Mesendoderm (in vitro differentiated cells): ENCODE measurements around the gene C17orf75.
A peak's percentile ranks its signal among the peaks of the same experiment; 100 is the strongest.

Source experiments
- DNase-seq: peaks from one replicate; pipeline ENCODE4 v3.0.0; 2013
- H2AK5ac ChIP-seq: 2 replicates; pipeline ENCODE4 v1.6.1; 2013; ENCODE audit warnings: low read length, inconsistent platforms
- H2BK120ac ChIP-seq: 2 replicates; pipeline ENCODE4 v1.6.1; 2013; ENCODE audit warnings: low read depth, mild to moderate bottlenecking, low read length, moderate library complexity, mixed read lengths
- H2BK15ac ChIP-seq: replicated peaks from 2 replicates; pipeline ENCODE4 v1.6.1; 2013; ENCODE audit warnings: low read depth, mild to moderate bottlenecking, moderate library complexity
- H2BK5ac ChIP-seq: 2 replicates; pipeline ENCODE4 v1.6.1; 2013; ENCODE audit warnings: low read length, inconsistent platforms
- H3K18ac ChIP-seq: 2 replicates; pipeline ENCODE4 v1.6.1; 2013; ENCODE audit warnings: mild to moderate bottlenecking, low read length, mixed read lengths
- H3K23ac ChIP-seq: one replicate; pipeline ENCODE4 v1.6.1; 2013; ENCODE audit warnings: low read length
- H3K27ac ChIP-seq: 2 replicates; pipeline ENCODE4 v1.5.1; 2013; ENCODE audit warnings: low read depth, mild to moderate bottlenecking, inconsistent platforms, low read length, moderate library complexity
- H3K27me3 ChIP-seq: 2 replicates; pipeline ENCODE4 v1.6.1; 2013; ENCODE audit warnings: low read length, control low read depth, mild to moderate bottlenecking, inconsistent platforms; ENCODE audit not compliant: insufficient read depth, poor library complexity
- H3K36me3 ChIP-seq: 2 replicates; pipeline ENCODE4 v1.6.1; 2013; ENCODE audit warnings: low read length, inconsistent platforms; ENCODE audit not compliant: control insufficient read depth, insufficient read depth
- H3K4ac ChIP-seq: one replicate; pipeline ENCODE4 v1.6.1; 2013; ENCODE audit warnings: low read depth, mild to moderate bottlenecking, low read length, moderate library complexity
- H3K4me1 ChIP-seq: 2 replicates; pipeline ENCODE4 v1.6.1; 2013; ENCODE audit warnings: low read depth, low read length, inconsistent platforms; ENCODE audit not compliant: control insufficient read depth
- H3K4me2 ChIP-seq: 2 replicates; pipeline ENCODE4 v1.6.1; 2013; ENCODE audit warnings: low read length
- H3K4me3 ChIP-seq: 2 replicates; pipeline ENCODE4 v1.5.1; 2013; ENCODE audit warnings: mild to moderate bottlenecking, low read length
- H3K56ac ChIP-seq: one replicate; pipeline ENCODE4 v1.6.1; 2013; ENCODE audit warnings: low read length
- H3K79me1 ChIP-seq: 2 replicates; pipeline ENCODE4 v1.6.1; 2013; ENCODE audit warnings: low read length, inconsistent platforms
- H3K79me2 ChIP-seq: 2 replicates; pipeline ENCODE4 v1.6.1; 2013; ENCODE audit warnings: mild to moderate bottlenecking, low read length; ENCODE audit not compliant: control insufficient read depth, insufficient read depth
- H3K9ac ChIP-seq: 2 replicates; pipeline ENCODE4 v1.6.1; 2013; ENCODE audit warnings: low read length, inconsistent platforms
- H4K5ac ChIP-seq: one replicate; pipeline ENCODE4 v1.6.1; 2013; ENCODE audit warnings: low read length
- H4K8ac ChIP-seq: one replicate; pipeline ENCODE4 v1.6.1; 2013; ENCODE audit warnings: low read depth, mild to moderate bottlenecking, control low read depth, low read length, moderate library complexity
- WGBS: extraction: QIAGEN DNeasy Blood & Tissue Kit; methylation state at CpG from one replicate; pipeline ENCODE4 v1.1.7; 2013; ENCODE audit warnings: low lambda C conversion rate, missing lambda C conversion rate; ENCODE audit not compliant: insufficient coverage; ENCODE audit errors: extremely low coverage; 5-methylcytosine and 5-hydroxymethylcytosine counted together

The C17orf75 gene

DNA sequence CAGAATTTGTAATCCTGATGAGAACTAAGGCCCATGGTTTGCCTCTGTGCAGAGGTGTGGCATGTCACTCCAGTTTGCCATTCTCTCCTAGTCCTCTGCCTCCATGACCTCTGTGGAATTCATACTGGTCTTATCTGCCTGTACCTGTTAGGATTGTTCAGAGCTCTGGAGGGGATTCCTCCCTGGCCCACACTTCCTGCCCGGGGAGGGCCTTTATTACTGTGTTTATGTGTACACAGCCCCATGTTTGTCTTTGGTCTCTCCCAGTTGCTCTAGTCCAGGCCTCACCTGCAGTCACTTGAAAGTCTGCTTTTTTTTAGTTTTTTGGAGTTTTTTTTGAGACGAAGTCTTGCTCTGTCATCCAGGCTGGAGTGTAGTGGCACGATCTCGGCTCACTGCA is 39.9 kb downstream of the C17orf75 start:
- WGBS, result no CpG with 5 or more reads among the region's 4 CpGs
- H3K27me3 ChIP-seq, result no peaks in the 10 kb centered on the region
- H3K56ac ChIP-seq, result no peak overlapping the region
- no peak overlapping the region for H3K18ac ChIP-seq
- no peak overlapping the region for H2BK5ac ChIP-seq
- H3K4me3 ChIP-seq, result no peak overlapping the region
- no peak overlapping the region for H4K8ac ChIP-seq
- H3K4ac ChIP-seq, result no peak overlapping the region
- no peak overlapping the region for H4K5ac ChIP-seq
- H2BK120ac ChIP-seq, result no peak overlapping the region
- H3K27ac ChIP-seq, result no peak overlapping the region
- H2BK15ac ChIP-seq, result no peak overlapping the region
- H3K4me1 ChIP-seq, result peaks cover 13% of the 10 kb centered on the region
- no peak overlapping the region for H3K4me2 ChIP-seq
- H3K9ac ChIP-seq, result no peak overlapping the region
- H3K36me3 ChIP-seq, result no peaks in the 10 kb centered on the region
- no peaks in the 10 kb centered on the region for H3K79me2 ChIP-seq
- DNase-seq, result no peak
- H3K23ac ChIP-seq, result no peak overlapping the region
- H3K79me1 ChIP-seq, result no peaks in the 10 kb centered on the region
- no peak overlapping the region for H2AK5ac ChIP-seq

DNA sequence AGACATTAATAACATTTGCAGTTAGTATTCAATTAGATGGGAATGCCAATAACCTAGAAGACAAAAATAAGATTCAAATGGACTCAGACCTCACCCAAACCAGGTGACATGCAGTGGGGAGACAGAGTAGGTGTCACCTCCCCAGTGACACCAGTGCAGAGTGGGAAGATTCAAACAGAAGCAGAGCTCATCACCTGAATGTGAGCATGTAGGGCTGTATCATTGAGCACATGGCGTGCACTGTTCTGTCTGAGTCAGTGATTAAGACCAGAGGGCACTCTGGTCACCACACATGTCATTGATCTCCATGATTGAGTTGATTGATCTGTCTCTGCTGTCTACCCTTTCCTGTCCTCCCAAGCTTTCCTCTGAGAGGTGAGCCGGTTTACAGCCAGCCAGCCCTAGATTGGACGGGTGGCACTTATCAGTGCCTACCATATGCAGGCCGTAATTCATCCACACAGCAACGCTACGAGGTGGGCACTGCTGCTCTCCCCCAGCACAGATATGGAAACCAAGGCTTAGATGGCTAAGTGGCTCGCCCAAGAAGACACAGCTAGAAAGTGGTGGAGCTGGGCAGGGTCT is 42.3 kb downstream of the C17orf75 start:
- no peak overlapping the region for H3K56ac ChIP-seq
- H3K27me3 ChIP-seq, result no peaks in the 10 kb centered on the region
- H4K5ac ChIP-seq, result no peak overlapping the region
- no peak overlapping the region for H2AK5ac ChIP-seq
- no CpG with 5 or more reads among the region's 7 CpGs for WGBS
- no peak overlapping the region for H3K27ac ChIP-seq
- no peak overlapping the region for H3K4ac ChIP-seq
- no peak overlapping the region for H4K8ac ChIP-seq
- no peak overlapping the region for H2BK5ac ChIP-seq
- H2BK15ac ChIP-seq, result no peak overlapping the region
- H3K36me3 ChIP-seq, result no peaks in the 10 kb centered on the region
- H3K4me1 ChIP-seq, result peaks cover 13% of the 10 kb centered on the region
- no peaks in the 10 kb centered on the region for H3K79me2 ChIP-seq
- no peak overlapping the region for H3K4me3 ChIP-seq
- DNase-seq, result no peak
- H2BK120ac ChIP-seq, result no peak overlapping the region
- H3K79me1 ChIP-seq, result no peaks in the 10 kb centered on the region
- H3K18ac ChIP-seq, result no peak overlapping the region
- H3K23ac ChIP-seq, result no peak overlapping the region
- H3K4me2 ChIP-seq, result no peak overlapping the region
- H3K9ac ChIP-seq, result no peak overlapping the region

DNA sequence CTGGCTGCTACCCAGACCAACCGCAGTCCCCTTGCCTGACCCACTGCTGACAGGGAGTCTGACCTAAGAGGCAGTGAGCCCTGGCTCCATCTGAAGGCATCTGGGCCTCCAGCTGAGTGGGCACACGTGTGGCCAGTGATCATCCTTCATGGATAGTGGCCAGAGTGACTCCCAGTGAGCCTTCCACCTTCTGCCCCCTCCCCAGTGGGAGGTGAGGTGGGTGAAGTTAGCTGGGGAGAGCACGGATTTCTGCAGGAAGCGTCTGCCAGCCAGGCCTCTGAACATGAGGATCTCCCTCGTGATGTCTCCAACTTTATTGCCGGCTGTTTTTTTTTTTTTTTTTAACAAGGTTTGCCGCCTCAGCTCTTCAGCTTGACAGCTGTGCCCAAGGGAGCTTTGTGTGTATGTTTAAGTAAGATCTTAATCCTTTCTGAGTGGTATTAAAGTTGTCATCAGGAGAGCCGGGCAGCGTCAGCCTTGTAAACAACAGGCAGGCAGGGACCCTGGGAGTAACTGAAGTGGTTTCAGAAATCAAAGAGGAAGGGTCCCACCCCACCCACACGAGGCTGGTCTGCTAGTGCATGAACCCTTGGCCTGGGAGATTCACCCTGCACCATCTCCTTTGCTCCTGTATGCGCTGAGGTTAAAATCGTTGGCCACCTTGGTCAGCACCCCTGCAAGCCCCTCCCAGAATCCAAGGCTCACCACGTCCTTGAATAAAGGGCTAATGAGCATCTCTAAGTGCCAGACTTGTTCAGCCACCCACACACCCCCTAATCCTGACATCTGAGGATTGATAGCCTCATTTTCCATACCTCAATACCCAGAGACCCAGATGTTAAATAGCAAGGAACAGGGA is 43.0 kb downstream of the C17orf75 start:
- Histone ChIP-seq H3K27ac (no peak overlapping the region), H3K4me1 (peaks cover 9% of the 10 kb centered on the region), H3K4me2 (no peak overlapping the region), H2BK120ac (no peak overlapping the region), H3K4me3 (no peak overlapping the region), H4K8ac (no peak overlapping the region), H3K18ac (no peak overlapping the region), H4K5ac (no peak overlapping the region), H2BK15ac (no peak overlapping the region), H2AK5ac (no peak overlapping the region), H3K4ac (no peak overlapping the region), H3K27me3 (no peaks in the 10 kb centered on the region), H3K23ac (no peak overlapping the region), H2BK5ac (no peak overlapping the region), H3K56ac (peak overlapping the region; percentile 42), H3K36me3 (no peaks in the 10 kb centered on the region), H3K79me1 (no peaks in the 10 kb centered on the region), H3K79me2 (no peaks in the 10 kb centered on the region), H3K9ac (no peak overlapping the region)
- DNase-seq, result no peak
- WGBS, result no CpG with 5 or more reads among the region's 13 CpGs

DNA sequence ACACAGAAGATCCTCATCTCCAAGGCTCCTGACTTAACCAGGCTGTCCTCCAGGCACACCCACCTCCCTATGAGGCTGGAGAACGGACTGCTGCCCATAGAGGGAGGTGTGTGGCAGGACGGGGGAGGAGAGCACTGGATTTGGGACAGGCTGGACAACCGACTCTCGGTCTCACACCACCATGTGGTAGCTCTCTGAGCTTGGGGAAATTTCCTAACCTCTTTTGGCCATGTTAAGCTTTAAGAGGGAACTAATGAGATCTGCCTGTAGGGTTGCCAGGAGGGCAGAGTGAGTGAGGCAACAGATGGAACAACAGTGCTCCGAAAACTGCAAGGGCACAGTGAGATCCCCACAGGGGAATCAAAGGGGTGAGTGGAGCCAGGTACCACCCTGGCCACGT is 43.7 kb downstream of the C17orf75 start:
- no peak overlapping the region for H2AK5ac ChIP-seq
- H2BK15ac ChIP-seq, result no peak overlapping the region
- no peaks in the 10 kb centered on the region for H3K36me3 ChIP-seq
- H3K79me2 ChIP-seq, result no peaks in the 10 kb centered on the region
- H4K8ac ChIP-seq, result no peak overlapping the region
- no peak overlapping the region for H3K18ac ChIP-seq
- peak; percentile 42 for DNase-seq
- no CpG with 5 or more reads among the region's 6 CpGs for WGBS
- no peak overlapping the region for H2BK5ac ChIP-seq
- no peak overlapping the region for H3K9ac ChIP-seq
- H3K4me1 ChIP-seq, result peaks cover 2% of the 10 kb centered on the region
- H3K79me1 ChIP-seq, result no peaks in the 10 kb centered on the region
- no peak overlapping the region for H3K4ac ChIP-seq
- H4K5ac ChIP-seq, result no peak overlapping the region
- no peak overlapping the region for H3K27ac ChIP-seq
- no peak overlapping the region for H3K4me2 ChIP-seq
- H3K56ac ChIP-seq, result no peak overlapping the region
- H2BK120ac ChIP-seq, result no peak overlapping the region
- H3K23ac ChIP-seq, result no peak overlapping the region
- no peaks in the 10 kb centered on the region for H3K27me3 ChIP-seq
- no peak overlapping the region for H3K4me3 ChIP-seq

DNA sequence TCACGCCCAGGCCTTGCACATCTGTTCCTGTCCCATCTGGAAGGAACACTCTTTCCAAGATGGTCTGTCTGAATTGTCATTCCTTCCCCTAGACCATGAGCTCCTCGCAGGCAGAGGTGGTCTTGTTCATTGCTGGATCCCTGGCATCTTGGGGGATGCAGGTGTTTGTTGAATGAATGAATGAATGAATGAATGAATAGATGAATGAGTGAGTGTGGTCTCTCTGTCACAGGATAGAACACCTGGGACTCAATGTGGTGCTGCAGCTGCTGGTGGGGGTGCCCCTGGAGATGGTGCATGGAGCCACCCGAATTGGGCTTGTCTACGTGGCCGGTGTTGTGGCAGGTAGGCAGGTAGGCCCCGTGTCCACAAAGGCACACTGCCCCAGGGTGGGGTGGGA is 44.1 kb downstream of the C17orf75 start:
- Histone ChIP-seq H2BK5ac (no peak overlapping the region), H3K4me1 (no peaks in the 10 kb centered on the region), H2BK120ac (no peak overlapping the region), H4K8ac (no peak overlapping the region), H3K27ac (no peak overlapping the region), H3K79me1 (no peaks in the 10 kb centered on the region), H4K5ac (no peak overlapping the region), H3K27me3 (no peaks in the 10 kb centered on the region), H2AK5ac (no peak overlapping the region), H3K79me2 (no peaks in the 10 kb centered on the region), H3K18ac (no peak overlapping the region), H2BK15ac (no peak overlapping the region), H3K9ac (no peak overlapping the region), H3K36me3 (no peaks in the 10 kb centered on the region), H3K4me2 (no peak overlapping the region), H3K56ac (no peak overlapping the region), H3K4me3 (no peak overlapping the region), H3K23ac (no peak overlapping the region), H3K4ac (no peak overlapping the region)
- WGBS, result no CpG with 5 or more reads among the region's 6 CpGs
- DNase-seq, result no peak
